ENCODE data around the gene RIPOR3. TPM values are rescaled to one million over a fixed set of nuclear protein-coding genes. Genes with fewer than 3 reads are reported as not detected.

The RIPOR3 gene
- total and polyA plus RNA-seq, 5 donors from 2014 or later, result 0.69 to 1.9 (median 1.3) TPM

GRCh38 chr20:50636601-50637540 is 54.5 kb downstream of the RIPOR3 start:
- Histone ChIP-seq H3K27me3 (ENCODE audit: control insufficient read depth, insufficient read depth, low read length) (no peaks in the 10 kb centered on the region), H3K9me3 (ENCODE audit: control insufficient read depth in 2 of 2, low read length in 2 of 2) (no peaks in the 10 kb centered on the region), H3K27ac (ENCODE audit: insufficient read depth, low read length, poor library complexity, severe bottlenecking) (no peak overlapping the region), H3K36me3 (ENCODE audit: control insufficient read depth, insufficient read depth, low read length) (no peaks in the 10 kb centered on the region), H3K4me1 (ENCODE audit: control insufficient read depth, insufficient read depth, low read length, poor library complexity, severe bottlenecking) (no peaks in the 10 kb centered on the region), H3K4me3 (ENCODE audit: low read depth, low read length) (no peak overlapping the region)
- Mint-ChIP-seq H3K27me3 (peaks cover 8% of the 10 kb centered on the region), H3K4me3 (no peak overlapping the region), H3K36me3 (no peaks in the 10 kb centered on the region), H3K9me3 (peaks cover 0 to 2% (median 0%) of the 10 kb centered on the region in 7 donors), H3K4me1 (peaks cover 0 to 2% (median 0%) of the 10 kb centered on the region in 4 donors), H3K27ac (no peak overlapping the region)
- no peak for DNase-seq
- no peak for ATAC-seq (ENCODE audit: low read depth in 2 of 2)

DNA sequence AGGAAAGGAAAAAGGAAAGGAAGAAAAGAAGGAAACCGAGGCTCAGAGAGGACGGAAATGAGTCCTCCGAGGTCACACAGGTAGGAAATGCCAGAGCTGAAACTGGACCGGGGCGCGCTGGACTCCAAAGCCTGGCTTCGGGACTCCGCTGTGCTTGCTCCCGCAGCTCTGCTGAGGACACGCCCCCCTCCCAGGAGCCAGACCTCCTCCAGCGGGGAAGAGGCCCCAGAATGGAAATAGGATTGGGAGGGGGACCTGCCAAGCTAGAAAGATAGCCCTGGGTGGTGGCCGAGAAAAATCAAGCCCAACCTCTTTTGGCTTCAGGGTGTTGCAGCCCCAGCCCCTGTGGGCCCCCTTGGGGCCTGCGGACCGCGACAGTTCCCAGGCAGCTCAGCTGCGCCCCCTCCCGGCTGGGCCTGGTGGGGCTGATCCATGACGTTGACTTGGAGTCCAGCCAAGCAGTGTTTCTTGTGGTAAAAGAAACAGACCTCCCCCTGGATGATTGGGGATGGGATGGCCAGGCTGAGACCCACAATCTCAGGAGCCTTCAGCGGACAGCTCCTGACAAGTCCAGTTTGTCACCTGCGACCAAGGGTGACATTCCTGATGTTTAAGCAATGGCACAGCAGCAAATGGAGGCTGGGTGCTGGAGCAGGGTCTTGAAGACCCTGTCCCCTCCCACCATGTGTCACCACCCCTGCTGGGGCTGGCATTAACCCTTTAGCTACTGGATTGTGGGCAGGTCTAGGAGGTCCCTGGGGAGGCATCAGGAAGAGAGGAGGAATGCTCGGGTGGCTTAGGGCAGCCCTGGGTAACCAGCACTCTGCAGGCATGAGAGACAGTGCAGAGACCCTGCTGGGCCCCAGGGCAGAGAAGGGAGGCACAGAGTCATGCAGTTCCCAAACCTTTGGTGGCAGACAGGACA is 55.4 kb downstream of the RIPOR3 start:
- DNase-seq (peak; percentile 11 to 35 (median 15)), ATAC-seq (ENCODE audit: low read depth in 2 of 2) (peak in 1 of 2 donors; percentile 37)
- no peaks in the 10 kb centered on the region for H3K4me1 ChIP-seq (ENCODE audit: control insufficient read depth, insufficient read depth, low read length, poor library complexity, severe bottlenecking)
- H3K4me3 ChIP-seq (ENCODE audit: low read depth, low read length), result no peak overlapping the region
- Mint-ChIP-seq H3K4me3 (no peak overlapping the region), H3K36me3 (no peaks in the 10 kb centered on the region), H3K4me1 (peaks cover 0 to 2% (median 0%) of the 10 kb centered on the region in 4 donors), H3K27ac (no peak overlapping the region), H3K27me3 (peaks cover 10% of the 10 kb centered on the region), H3K9me3 (no peaks in the 10 kb centered on the region)
- H3K27me3 ChIP-seq (ENCODE audit: control insufficient read depth, insufficient read depth, low read length), result no peaks in the 10 kb centered on the region
- no peaks in the 10 kb centered on the region for H3K36me3 ChIP-seq (ENCODE audit: control insufficient read depth, insufficient read depth, low read length)
- H3K9me3 ChIP-seq (ENCODE audit: control insufficient read depth in 2 of 2, low read length in 2 of 2), result no peaks in the 10 kb centered on the region
- H3K27ac ChIP-seq (ENCODE audit: insufficient read depth, low read length, poor library complexity, severe bottlenecking), result no peak overlapping the region

DNA sequence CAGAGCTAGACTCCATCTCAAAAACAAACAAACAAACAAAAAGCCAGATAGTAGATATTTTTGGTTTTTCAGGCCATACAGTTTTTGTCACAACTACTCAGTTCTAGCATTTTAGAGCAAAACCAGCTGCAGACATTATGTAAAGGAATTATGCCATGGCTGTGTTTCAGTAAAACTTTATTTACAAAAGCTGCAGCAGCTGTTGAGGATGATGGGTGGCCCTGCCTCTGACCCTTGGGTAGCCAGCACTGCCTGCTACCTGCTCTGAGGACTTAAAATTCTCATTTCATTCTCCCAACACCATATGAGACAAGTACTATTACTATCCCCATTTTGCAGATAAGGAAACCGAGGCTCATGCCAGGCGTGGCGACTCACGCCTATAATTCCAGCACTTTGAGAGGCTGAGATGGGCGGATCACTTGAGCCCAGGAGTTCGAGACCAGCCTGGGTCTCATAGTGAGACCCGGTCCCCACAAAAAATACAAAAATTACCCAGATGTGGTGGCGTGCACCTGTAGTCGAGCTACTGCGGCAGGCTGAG is 56.3 kb downstream of the RIPOR3 start:
- no peak overlapping the region for H3K27ac Mint-ChIP-seq
- H3K4me1 ChIP-seq (ENCODE audit: control insufficient read depth, insufficient read depth, low read length, poor library complexity, severe bottlenecking), result no peaks in the 10 kb centered on the region
- H3K27ac ChIP-seq (ENCODE audit: insufficient read depth, low read length, poor library complexity, severe bottlenecking), result no peak overlapping the region
- no peak overlapping the region for H3K4me3 Mint-ChIP-seq
- H3K9me3 ChIP-seq (ENCODE audit: control insufficient read depth in 2 of 2, low read length in 2 of 2), result no peaks in the 10 kb centered on the region
- DNase-seq (no peak), ATAC-seq (ENCODE audit: low read depth in 2 of 2) (no peak)
- H3K36me3 ChIP-seq (ENCODE audit: control insufficient read depth, insufficient read depth, low read length), result no peaks in the 10 kb centered on the region
- H3K9me3 Mint-ChIP-seq, result no peaks in the 10 kb centered on the region
- H3K27me3 Mint-ChIP-seq, result peaks cover 10% of the 10 kb centered on the region
- H3K4me3 ChIP-seq (ENCODE audit: low read depth, low read length), result no peak overlapping the region
- H3K27me3 ChIP-seq (ENCODE audit: control insufficient read depth, insufficient read depth, low read length), result no peaks in the 10 kb centered on the region
- peaks cover 0 to 2% (median 0%) of the 10 kb centered on the region in 4 donors for H3K4me1 Mint-ChIP-seq
- no peaks in the 10 kb centered on the region for H3K36me3 Mint-ChIP-seq

DNA sequence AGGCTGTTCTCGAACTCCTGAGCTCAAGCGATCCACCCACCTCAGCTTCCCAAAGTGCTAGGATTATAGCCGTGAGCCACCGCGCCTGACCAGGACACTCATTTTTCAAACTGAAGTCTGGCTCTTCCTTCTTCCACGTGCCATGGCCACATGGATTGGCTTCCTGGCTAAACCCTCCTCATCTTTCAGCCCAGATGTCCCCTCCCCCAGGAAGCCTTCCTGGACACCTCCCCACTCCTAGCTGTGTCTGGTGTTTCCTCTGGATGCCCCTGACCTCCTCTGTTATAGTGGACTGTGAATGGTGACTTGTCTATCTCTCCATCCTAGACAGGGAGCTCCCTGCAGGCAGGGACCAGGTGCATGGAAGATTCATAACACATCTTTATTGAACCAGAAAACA is 57.2 kb downstream of the RIPOR3 start:
- no peak overlapping the region for H3K4me3 ChIP-seq (ENCODE audit: low read depth, low read length)
- no peaks in the 10 kb centered on the region for H3K36me3 ChIP-seq (ENCODE audit: control insufficient read depth, insufficient read depth, low read length)
- no peak for DNase-seq
- no peak for ATAC-seq (ENCODE audit: low read depth in 2 of 2)
- no peak overlapping the region for H3K27ac ChIP-seq (ENCODE audit: insufficient read depth, low read length, poor library complexity, severe bottlenecking)
- Mint-ChIP-seq H3K9me3 (no peaks in the 10 kb centered on the region), H3K27me3 (peaks cover 10% of the 10 kb centered on the region), H3K27ac (peak overlapping the region in 1 of 3 donors; percentile 28), H3K4me1 (peaks cover 0 to 2% (median 0%) of the 10 kb centered on the region in 4 donors), H3K4me3 (no peak overlapping the region), H3K36me3 (no peaks in the 10 kb centered on the region)
- no peaks in the 10 kb centered on the region for H3K27me3 ChIP-seq (ENCODE audit: control insufficient read depth, insufficient read depth, low read length)
- no peaks in the 10 kb centered on the region for H3K4me1 ChIP-seq (ENCODE audit: control insufficient read depth, insufficient read depth, low read length, poor library complexity, severe bottlenecking)
- H3K9me3 ChIP-seq (ENCODE audit: control insufficient read depth in 2 of 2, low read length in 2 of 2), result no peaks in the 10 kb centered on the region

DNA sequence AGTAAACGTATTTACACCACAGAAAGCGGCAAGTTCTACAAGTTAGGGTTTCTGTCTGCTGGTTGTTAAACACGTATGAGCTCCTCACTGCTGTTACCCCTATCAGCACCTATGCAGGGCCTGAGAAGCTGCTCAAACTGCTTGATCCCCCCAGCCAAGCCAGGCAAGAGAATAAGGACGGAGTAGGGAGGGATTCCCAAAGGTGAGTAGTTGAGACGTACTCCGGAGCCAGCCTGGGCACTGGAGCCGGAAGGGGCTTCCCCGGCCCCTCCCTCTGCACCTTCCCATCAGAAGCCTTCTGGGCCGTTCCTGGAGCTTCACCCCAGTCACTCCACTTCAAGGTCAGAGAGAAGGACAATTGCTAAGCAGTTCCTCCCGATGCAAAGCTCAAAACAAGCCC is 58.0 kb downstream of the RIPOR3 start:
- H3K4me3 ChIP-seq (ENCODE audit: low read depth, low read length), result no peak overlapping the region
- no peaks in the 10 kb centered on the region for H3K36me3 Mint-ChIP-seq
- H3K36me3 ChIP-seq (ENCODE audit: control insufficient read depth, insufficient read depth, low read length), result no peaks in the 10 kb centered on the region
- peaks cover 10% of the 10 kb centered on the region for H3K27me3 Mint-ChIP-seq
- H3K27ac ChIP-seq (ENCODE audit: insufficient read depth, low read length, poor library complexity, severe bottlenecking), result no peak overlapping the region
- H3K9me3 ChIP-seq (ENCODE audit: control insufficient read depth in 2 of 2, low read length in 2 of 2), result no peaks in the 10 kb centered on the region
- H3K4me1 Mint-ChIP-seq, result peaks cover 0 to 2% (median 0%) of the 10 kb centered on the region in 4 donors
- no peaks in the 10 kb centered on the region for H3K4me1 ChIP-seq (ENCODE audit: control insufficient read depth, insufficient read depth, low read length, poor library complexity, severe bottlenecking)
- H3K27me3 ChIP-seq (ENCODE audit: control insufficient read depth, insufficient read depth, low read length), result no peaks in the 10 kb centered on the region
- no peak for DNase-seq
- H3K4me3 Mint-ChIP-seq, result no peak overlapping the region
- ATAC-seq (ENCODE audit: low read depth in 2 of 2), result no peak
- no peaks in the 10 kb centered on the region for H3K9me3 Mint-ChIP-seq
- H3K27ac Mint-ChIP-seq, result no peak overlapping the region

DNA sequence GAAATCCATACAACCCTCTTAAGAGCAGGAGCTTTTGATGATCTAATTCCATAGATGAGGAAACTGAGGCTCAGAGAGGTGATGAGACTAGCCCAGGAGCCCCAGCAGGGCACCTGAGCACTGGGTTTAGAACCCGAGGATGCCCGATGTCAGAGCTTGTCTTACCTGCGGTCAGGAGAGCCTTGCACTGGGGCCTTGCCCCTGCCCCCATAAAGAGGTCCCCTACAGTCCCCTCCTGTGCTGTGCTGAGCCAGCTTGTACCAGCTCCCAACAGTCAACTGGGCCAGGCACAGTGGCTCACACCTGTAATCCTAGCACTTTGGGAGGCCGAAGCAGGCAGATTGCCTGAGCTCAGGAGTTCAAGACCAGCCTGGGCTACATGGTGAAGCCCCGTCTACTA is 58.6 kb downstream of the RIPOR3 start:
- no peak for DNase-seq
- Histone ChIP-seq H3K9me3 (ENCODE audit: control insufficient read depth in 2 of 2, low read length in 2 of 2) (no peaks in the 10 kb centered on the region), H3K4me3 (ENCODE audit: low read depth, low read length) (no peak overlapping the region), H3K4me1 (ENCODE audit: control insufficient read depth, insufficient read depth, low read length, poor library complexity, severe bottlenecking) (no peaks in the 10 kb centered on the region), H3K36me3 (ENCODE audit: control insufficient read depth, insufficient read depth, low read length) (no peaks in the 10 kb centered on the region), H3K27ac (ENCODE audit: insufficient read depth, low read length, poor library complexity, severe bottlenecking) (no peak overlapping the region), H3K27me3 (ENCODE audit: control insufficient read depth, insufficient read depth, low read length) (no peaks in the 10 kb centered on the region)
- Mint-ChIP-seq H3K27ac (no peak overlapping the region), H3K27me3 (peaks cover 10% of the 10 kb centered on the region), H3K4me3 (no peak overlapping the region), H3K36me3 (no peaks in the 10 kb centered on the region), H3K9me3 (no peaks in the 10 kb centered on the region), H3K4me1 (peaks cover 0 to 2% (median 0%) of the 10 kb centered on the region in 4 donors)
- ATAC-seq (ENCODE audit: low read depth in 2 of 2), result no peak

DNA sequence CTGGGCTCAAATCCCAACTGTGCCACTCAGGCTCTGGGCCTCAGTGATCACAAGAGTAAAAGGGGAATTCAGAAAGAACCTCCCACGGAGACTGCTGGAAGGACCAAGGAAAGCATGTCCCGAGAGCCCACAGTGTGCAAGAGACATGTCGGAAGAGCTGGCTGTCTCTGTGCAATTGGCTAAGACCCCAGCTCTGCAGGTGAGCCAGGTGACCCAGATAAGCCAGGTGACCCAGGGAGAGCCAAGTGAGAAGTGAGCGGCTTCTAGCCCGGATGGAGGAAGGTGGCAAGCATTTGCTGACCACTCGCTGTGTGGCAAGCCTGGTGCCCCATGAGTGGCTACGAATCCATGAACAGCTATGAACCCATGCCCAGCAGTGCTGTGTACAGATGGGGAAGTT is 59.1 kb downstream of the RIPOR3 start:
- no peaks in the 10 kb centered on the region for H3K36me3 Mint-ChIP-seq
- peaks cover 10% of the 10 kb centered on the region for H3K27me3 Mint-ChIP-seq
- no peaks in the 10 kb centered on the region for H3K9me3 Mint-ChIP-seq
- H3K27me3 ChIP-seq (ENCODE audit: control insufficient read depth, insufficient read depth, low read length), result no peaks in the 10 kb centered on the region
- DNase-seq, result no peak
- H3K4me3 ChIP-seq (ENCODE audit: low read depth, low read length), result no peak overlapping the region
- no peaks in the 10 kb centered on the region for H3K4me1 ChIP-seq (ENCODE audit: control insufficient read depth, insufficient read depth, low read length, poor library complexity, severe bottlenecking)
- peaks cover 0 to 2% (median 0%) of the 10 kb centered on the region in 4 donors for H3K4me1 Mint-ChIP-seq
- no peak overlapping the region for H3K27ac Mint-ChIP-seq
- H3K27ac ChIP-seq (ENCODE audit: insufficient read depth, low read length, poor library complexity, severe bottlenecking), result no peak overlapping the region
- H3K4me3 Mint-ChIP-seq, result no peak overlapping the region
- no peaks in the 10 kb centered on the region for H3K9me3 ChIP-seq (ENCODE audit: control insufficient read depth in 2 of 2, low read length in 2 of 2)
- H3K36me3 ChIP-seq (ENCODE audit: control insufficient read depth, insufficient read depth, low read length), result no peaks in the 10 kb centered on the region
- no peak for ATAC-seq (ENCODE audit: low read depth in 2 of 2)
